ENCODE data around the gene IAH1. TPM values are rescaled to one million over a fixed set of nuclear protein-coding genes. Genes with fewer than 3 reads are reported as not detected.

IAH1 gene
- total RNA-seq, 1 donor from 2014 or later: 45.6 TPM

- Histone ChIP-seq H3K4me3 (no peak overlapping the region), H3F3A (ENCODE audit: low read depth) (no peaks in the 10 kb centered on the region), H3K27ac (no peak overlapping the region), H3K9ac (no peak overlapping the region), H3K79me2 (ENCODE audit: low read depth) (no peaks in the 10 kb centered on the region), H3K9me3 (ENCODE audit: low read depth) (no peaks in the 10 kb centered on the region), H3K27me3 (no peaks in the 10 kb centered on the region), H3K36me3 (peaks cover 7% of the 10 kb centered on the region), H4K20me1 (ENCODE audit: low read depth) (peaks cover 2% of the 10 kb centered on the region), H3K4me2 (no peak overlapping the region), H2AFZ (replicated peaks) (no peak overlapping the region), H3K4me1 (no peaks in the 10 kb centered on the region)
- Mint-ChIP-seq H3K9me3 (no peaks in the 10 kb centered on the region), H3K4me3 (no peak overlapping the region), H3K27ac (no peak overlapping the region), H3K27me3 (ENCODE audit: insufficient read depth, low read depth) (peaks cover 2% of the 10 kb centered on the region), H3K4me1 (no peaks in the 10 kb centered on the region), H3K36me3 (peaks cover 41% of the 10 kb centered on the region)
- no peak for DNase-seq (ENCODE audit: low spot score)
- TF ChIP-seq EZH2 (IDR thresholded peaks at IDR 0.05): no peak
- no peak for TF ChIP-seq CTCF (IDR thresholded peaks at IDR 0.05)
- TF ChIP-seq EZH2phosphoT487 (IDR thresholded peaks at IDR 0.05): no peak
These were observed 19.7 kb downstream of the IAH1 start for GRCh38 chr2:9494081-9494480.

- no peaks in the 10 kb centered on the region for H3K79me2 ChIP-seq (ENCODE audit: low read depth)
- no peaks in the 10 kb centered on the region for H4K20me1 ChIP-seq (ENCODE audit: low read depth)
- no peaks in the 10 kb centered on the region for H3K9me3 ChIP-seq (ENCODE audit: low read depth)
- no peaks in the 10 kb centered on the region for H3K4me1 ChIP-seq
- no peak overlapping the region for H2AFZ ChIP-seq (replicated peaks)
- H3K36me3 ChIP-seq: peaks cover 7% of the 10 kb centered on the region
- Mint-ChIP-seq H3K27me3 (ENCODE audit: insufficient read depth, low read depth) (peaks cover 5% of the 10 kb centered on the region), H3K4me3 (no peak overlapping the region), H3K27ac (no peak overlapping the region), H3K9me3 (no peaks in the 10 kb centered on the region), H3K4me1 (no peaks in the 10 kb centered on the region), H3K36me3 (peaks cover 37% of the 10 kb centered on the region)
- H3K4me3 ChIP-seq: no peak overlapping the region
- TF ChIP-seq CTCF (IDR thresholded peaks at IDR 0.05) (no peak), EZH2phosphoT487 (IDR thresholded peaks at IDR 0.05) (no peak), EZH2 (IDR thresholded peaks at IDR 0.05) (no peak)
- no peaks in the 10 kb centered on the region for H3F3A ChIP-seq (ENCODE audit: low read depth)
- H3K4me2 ChIP-seq: no peak overlapping the region
- no peak overlapping the region for H3K27ac ChIP-seq
- no peak for DNase-seq (ENCODE audit: low spot score)
- H3K9ac ChIP-seq: no peak overlapping the region
- H3K27me3 ChIP-seq: no peaks in the 10 kb centered on the region
These were observed 22.7 kb downstream of the IAH1 start for GRCh38 chr2:9497017-9497416.

GRCh38 chr2:9498210-9498609 is 23.9 kb downstream of the IAH1 start:
- Mint-ChIP-seq H3K9me3 (no peaks in the 10 kb centered on the region), H3K27me3 (ENCODE audit: insufficient read depth, low read depth) (peaks cover 7% of the 10 kb centered on the region), H3K4me1 (no peaks in the 10 kb centered on the region), H3K4me3 (no peak overlapping the region), H3K27ac (no peak overlapping the region), H3K36me3 (peaks cover 42% of the 10 kb centered on the region)
- Histone ChIP-seq H3K9ac (no peak overlapping the region), H4K20me1 (ENCODE audit: low read depth) (no peaks in the 10 kb centered on the region), H3K4me2 (no peak overlapping the region), H3K4me3 (no peak overlapping the region), H3F3A (ENCODE audit: low read depth) (no peaks in the 10 kb centered on the region), H3K4me1 (no peaks in the 10 kb centered on the region), H3K9me3 (ENCODE audit: low read depth) (no peaks in the 10 kb centered on the region), H2AFZ (replicated peaks) (no peak overlapping the region), H3K79me2 (ENCODE audit: low read depth) (no peaks in the 10 kb centered on the region), H3K27me3 (no peaks in the 10 kb centered on the region), H3K36me3 (peaks cover 7% of the 10 kb centered on the region), H3K27ac (no peak overlapping the region)
- TF ChIP-seq EZH2phosphoT487 (IDR thresholded peaks at IDR 0.05) (no peak), EZH2 (IDR thresholded peaks at IDR 0.05) (no peak), CTCF (IDR thresholded peaks at IDR 0.05) (no peak)
- DNase-seq (ENCODE audit: low spot score): no peak

All from neural progenitor cell (in vitro differentiated cells).